ENCODE measurements around the gene ANO6.

Gene ANO6

GRCh38 chr12:45178771-45179170 lies 37.1 kb upstream of the ANO6 start:
- TF ChIP-seq CTCF (IDR thresholded peaks at IDR 0.05; ENCODE audit: insufficient read depth, low read length, poor library complexity, severe bottlenecking), result no peak
- no peak overlapping the region for H3K4me3 ChIP-seq (replicated peaks; ENCODE audit: low read depth, low read length)
- H3K36me3 ChIP-seq (ENCODE audit: control insufficient read depth, insufficient read depth, low read length), result no peaks in the 10 kb centered on the region
- no peak for DNase-seq (ENCODE audit: extremely low read depth, insufficient read length)
- H3K27me3 ChIP-seq (replicated peaks; ENCODE audit: control insufficient read depth, insufficient read depth, low read length), result no peaks in the 10 kb centered on the region

- TF ChIP-seq CTCF (IDR thresholded peaks at IDR 0.05; ENCODE audit: insufficient read depth, low read length, poor library complexity, severe bottlenecking), result no peak
- H3K4me3 ChIP-seq (replicated peaks; ENCODE audit: low read depth, low read length), result no peak overlapping the region
- H3K27me3 ChIP-seq (replicated peaks; ENCODE audit: control insufficient read depth, insufficient read depth, low read length), result no peaks in the 10 kb centered on the region
- no peaks in the 10 kb centered on the region for H3K36me3 ChIP-seq (ENCODE audit: control insufficient read depth, insufficient read depth, low read length)
- no peak for DNase-seq (ENCODE audit: extremely low read depth, insufficient read length)
Observed at GRCh38 chr12:45182511-45182910, 33.4 kb upstream of the ANO6 start.

GRCh38 chr12:45183246-45183645 lies 32.6 kb upstream of the ANO6 start:
- Histone ChIP-seq H3K27me3 (replicated peaks; ENCODE audit: control insufficient read depth, insufficient read depth, low read length) (no peaks in the 10 kb centered on the region), H3K4me3 (replicated peaks; ENCODE audit: low read depth, low read length) (no peak overlapping the region), H3K36me3 (ENCODE audit: control insufficient read depth, insufficient read depth, low read length) (no peaks in the 10 kb centered on the region)
- peak; percentile 26 for TF ChIP-seq CTCF (IDR thresholded peaks at IDR 0.05; ENCODE audit: insufficient read depth, low read length, poor library complexity, severe bottlenecking)
- no peak for DNase-seq (ENCODE audit: extremely low read depth, insufficient read length)

GRCh38 chr12:45184147-45184963 lies 31.5 kb upstream of the ANO6 start:
- Histone ChIP-seq H3K36me3 (ENCODE audit: control insufficient read depth, insufficient read depth, low read length) (no peaks in the 10 kb centered on the region), H3K4me3 (replicated peaks; ENCODE audit: low read depth, low read length) (no peak overlapping the region), H3K27me3 (replicated peaks; ENCODE audit: control insufficient read depth, insufficient read depth, low read length) (no peaks in the 10 kb centered on the region)
- DNase-seq (ENCODE audit: extremely low read depth, insufficient read length), result no peak
- TF ChIP-seq CTCF (IDR thresholded peaks at IDR 0.05; ENCODE audit: insufficient read depth, low read length, poor library complexity, severe bottlenecking), result no peak

- Histone ChIP-seq H3K27me3 (replicated peaks; ENCODE audit: control insufficient read depth, insufficient read depth, low read length) (no peaks in the 10 kb centered on the region), H3K36me3 (ENCODE audit: control insufficient read depth, insufficient read depth, low read length) (no peaks in the 10 kb centered on the region), H3K4me3 (replicated peaks; ENCODE audit: low read depth, low read length) (no peak overlapping the region)
- no peak for TF ChIP-seq CTCF (IDR thresholded peaks at IDR 0.05; ENCODE audit: insufficient read depth, low read length, poor library complexity, severe bottlenecking)
- no peak for DNase-seq (ENCODE audit: extremely low read depth, insufficient read length)
Observed at GRCh38 chr12:45186762-45187161, 29.1 kb upstream of the ANO6 start.
